Measurements from ENCODE around the gene ENPP1. TPM values are rescaled to one million over a fixed set of nuclear protein-coding genes. Genes with fewer than 3 reads are reported as not detected.

Gene ENPP1
- total RNA-seq, 4 donors from 2014 or later, result 26.5 to 128 (median 54.3) TPM

DNA sequence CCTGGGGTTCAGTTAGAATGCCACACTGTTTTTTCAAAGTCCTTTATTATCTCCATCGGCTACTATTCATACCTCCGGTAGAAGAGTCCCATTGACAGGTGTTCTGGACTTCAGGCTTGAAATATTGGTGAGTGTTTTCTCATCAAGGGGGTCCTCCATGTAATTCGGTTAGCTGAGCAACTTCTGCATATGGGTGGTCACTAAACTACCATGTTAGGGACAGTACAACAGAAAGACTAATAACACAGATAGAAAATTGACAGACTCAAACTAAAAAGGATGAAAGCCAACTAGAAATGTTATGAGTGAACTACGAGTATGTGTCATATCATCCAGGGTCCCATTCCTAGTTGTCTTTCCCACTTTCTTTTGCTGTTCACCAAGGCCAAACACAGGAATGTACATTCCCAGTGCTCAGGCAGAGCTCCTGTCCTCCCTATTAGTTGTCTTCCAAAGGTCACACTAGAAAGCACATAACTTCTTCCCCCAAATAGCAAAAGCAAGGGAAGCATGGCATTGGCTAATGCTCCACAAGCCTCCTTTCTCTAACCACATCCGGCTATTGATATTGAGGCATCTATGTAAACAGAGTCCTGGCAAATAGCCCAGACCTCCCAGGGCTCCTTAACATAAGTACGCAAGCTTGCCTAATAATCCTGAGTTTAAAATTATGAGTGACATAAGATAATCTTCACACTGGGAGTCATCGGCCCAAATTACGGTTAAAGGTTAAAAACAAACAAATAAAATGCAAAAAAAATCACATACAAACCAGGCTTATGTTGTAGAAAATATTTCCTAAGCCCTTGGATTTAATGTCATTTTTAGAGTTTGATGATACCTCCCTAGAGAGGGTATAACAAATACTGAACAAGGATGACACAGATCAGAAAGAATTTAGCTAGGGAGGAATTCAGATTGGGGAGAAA lies 130.1 kb downstream of the ENPP1 start:
- no peaks in the 10 kb centered on the region for H3K4me1 ChIP-seq
- H3K27ac ChIP-seq, result peak overlapping the region; percentile 64 to 75
- intact Hi-C loops (cut with DNase I; ENCODE audit: low total_unique reads), result no loop called here
- TF ChIP-seq POLR2A (IDR thresholded peaks at IDR 0.05) (no peak), CTCF (IDR thresholded peaks at IDR 0.05) (no peak)
- H3K27me3 ChIP-seq, result no peaks in the 10 kb centered on the region
- H3K4me3 ChIP-seq, result no peak overlapping the region
- DNase-seq, result peak; percentile 21 to 35
- H3K9me3 ChIP-seq, result no peaks in the 10 kb centered on the region
- no peaks in the 10 kb centered on the region for H3K36me3 ChIP-seq

Small RNA genes within 50 kb of the gene (microRNA-seq; reads per million reads assigned to microRNA genes)
- gene MIR548H5 (ENCODE audit: borderline microRNAs expressed, borderline replicate concordance), result not detected

Small RNA genes within 50 kb of the gene (small RNA-seq; reads per million reads assigned to genes)
- gene MIR548H5 (not detected), gene SELENOKP2 (not detected)

Other genes with a start within 250 kb of the ENPP1 start
- 1 to 10 TPM in 1 of 4 donors, under 1 TPM in 1, not detected in 2; 0.58 to 1.3 TPM for gene ARG1, start 234.8 kb upstream of the ENPP1 start, total RNA-seq
- 10 to 100 TPM; 22.0 to 68.8 (median 35.9) TPM for gene MED23, start 179.8 kb upstream of the ENPP1 start, total RNA-seq
- 1 to 10 TPM in 3 of 4 donors, under 1 TPM in 1; 0.40 to 7.2 (median 4.2) TPM for gene ENPP3, start 170.7 kb upstream of the ENPP1 start, total RNA-seq
- gene OR2A4, start 106.6 kb upstream of the ENPP1 start, total RNA-seq, result not detected
- gene CTAGE9, start 97.0 kb upstream of the ENPP1 start, total RNA-seq, result not detected
- 100 to 1,000 TPM; 104 to 254 (median 202) TPM for gene CCN2, start 143.4 kb downstream of the ENPP1 start, total RNA-seq

All from uterus (tissue), 4 donors.